Sigmoid colon (tissue), 7 donors: Measurements from ENCODE around the gene SEC14L5. TPM values are rescaled to one million over a fixed set of nuclear protein-coding genes. Genes with fewer than 3 reads are reported as not detected.
"Not testable (repeated sequence)": the region's sequence is repeated elsewhere in the genome, so short reads cannot be mapped to it uniquely, and the experiment has no call there.

Experiments used
- DNase-seq: peaks from one replicate; pipeline ENCODE4 v3.0.0-alpha.2; 2019
- H3K27ac ChIP-seq, 4 donors: fragments of 200-600 bp; sonication (generic); one replicate each; pipeline ENCODE4 v1.5.1; 2016 to 2019; ENCODE audit warnings: mild to moderate bottlenecking in 1 of 4
- H3K27me3 ChIP-seq, 3 donors: fragments of 200-600 bp; sonication (generic); one replicate each; pipeline ENCODE4 v1.5.1; 2019; ENCODE audit warnings: mild to moderate bottlenecking in 1 of 3
- H3K36me3 ChIP-seq, 4 donors: fragments of 200-600 bp; sonication (generic); one replicate each; pipeline ENCODE4 v1.5.1; 2016 to 2019
- H3K4me1 ChIP-seq, 4 donors: fragments of 200-600 bp; sonication (generic); one replicate each; pipeline ENCODE4 v1.5.1; 2017 to 2019
- H3K4me3 ChIP-seq, 4 donors: fragments of 200-600 bp; sonication (generic); one replicate each; pipeline ENCODE4 v1.5.1; 2017 to 2019; ENCODE audit warnings: mild to moderate bottlenecking in 2 of 4, moderate library complexity in 1 of 4
- H3K9me3 ChIP-seq, 4 donors: fragments of 200-600 bp in 3 of 4; sonication (generic) in 3 of 4; one replicate each; pipeline versions ENCODE4 v1.5.1 to v1.6.1; 2013 to 2019
- CTCF ChIP-seq, 4 experiments: fragments of 450-650 bp in 3 of 4; fragments of 200-600 bp in 1 of 4; IDR thresholded peaks; one replicate each; pipeline ENCODE4 v1.5.1; 2016 to 2019; ENCODE audit warnings: antibody characterized with exemption in 4 of 4, mild to moderate bottlenecking in 3 of 4, moderate library complexity in 2 of 4
- EP300 ChIP-seq, 4 donors: sonication (generic); formaldehyde crosslinking; IDR thresholded peaks; one replicate each; pipeline ENCODE4 v1.6.1; 2017; ENCODE audit warnings: antibody characterized with exemption in 4 of 4
- POLR2A ChIP-seq, 2 donors: fragments of 450-650 bp; IDR thresholded peaks; one replicate each; pipeline ENCODE4 v1.6.1; 2016; ENCODE audit warnings: antibody characterized with exemption in 2 of 2, mild to moderate bottlenecking in 2 of 2, moderate library complexity in 2 of 2
- POLR2AphosphoS5 ChIP-seq, 4 donors: sonication (generic); formaldehyde crosslinking; IDR thresholded peaks; one replicate each; pipeline ENCODE4 v1.6.1; 2017; ENCODE audit warnings: antibody characterized with exemption in 4 of 4
- WGBS, 2 donors: extraction: QIAGEN DNeasy Blood & Tissue Kit; methylation state at CpG; one replicate each; pipeline ENCODE4 v1.1.7; 2013; 5-methylcytosine and 5-hydroxymethylcytosine counted together
- intact Hi-C: fragments of 100-400 bp; cut with DNase I; formaldehyde crosslinking; loops from one replicate; pipeline ENCODE4 v1.15.1; 2023
- polyA plus RNA-seq, 3 donors: library from polyadenylated mRNA; stranded (reverse); fragments of 200-250 nt; gene quantifications; one replicate each; pipeline ENCODE4 v1.2.3, GENCODE V29; 2013
- total RNA-seq, 4 donors: library from RNA; depleted of rRNA; stranded (reverse); fragments of >200 nt; gene quantifications; one replicate each; pipeline ENCODE4 v1.1.0, GENCODE V29; 2016
- donor health status: healthy with polysubstance abuse.
- donor health status: Bipolar disorder and iron deficiency.
- donor health status: healthy.

The SEC14L5 gene
- total and polyA plus RNA-seq, 7 donors: under 0.01 to 2.5 (median 0.46) TPM

DNA sequence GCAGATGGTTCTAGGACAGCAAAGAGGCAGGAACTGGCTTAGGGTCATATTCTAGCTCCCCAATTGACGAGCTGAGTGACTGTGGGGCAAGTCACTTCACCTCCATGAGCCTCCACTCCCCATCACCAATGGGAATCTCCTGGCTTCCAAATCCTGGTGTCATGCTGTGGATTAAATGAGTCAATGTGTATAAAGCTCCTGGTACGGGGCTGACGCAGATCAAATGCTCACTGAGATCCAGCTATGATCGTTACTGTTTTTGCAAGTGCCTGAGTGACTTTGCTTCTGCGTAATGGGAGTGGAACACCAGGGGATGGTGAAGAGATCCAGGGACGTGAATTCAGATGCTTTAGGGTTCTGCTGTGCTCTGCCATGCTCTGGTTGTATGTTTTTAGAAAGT is 2.4 kb downstream of the SEC14L5 start:
- H3K27ac ChIP-seq: no peak overlapping the region
- no peak overlapping the region for H3K4me3 ChIP-seq
- intact Hi-C loops: no loop called here
- no peaks in the 10 kb centered on the region for H3K9me3 ChIP-seq
- DNase-seq: no peak
- H3K4me1 ChIP-seq: peaks cover 0 to 27% (median 18%) of the 10 kb centered on the region in 4 donors
- H3K36me3 ChIP-seq: no peaks in the 10 kb centered on the region
- WGBS, 2 donors: 75 to 86% methylated on average over 6 of the region's 6 CpGs
- no peak for TF ChIP-seq POLR2A (IDR thresholded peaks at IDR 0.05)
- no peak for TF ChIP-seq EP300 (IDR thresholded peaks at IDR 0.05)
- no peak for TF ChIP-seq CTCF (IDR thresholded peaks at IDR 0.05)
- no peak for TF ChIP-seq POLR2AphosphoS5 (IDR thresholded peaks at IDR 0.05)
- no peaks in the 10 kb centered on the region for H3K27me3 ChIP-seq

- TF ChIP-seq POLR2A (IDR thresholded peaks at IDR 0.05): no peak
- no peak for TF ChIP-seq CTCF (IDR thresholded peaks at IDR 0.05)
- TF ChIP-seq EP300 (IDR thresholded peaks at IDR 0.05): no peak
- TF ChIP-seq POLR2AphosphoS5 (IDR thresholded peaks at IDR 0.05): no peak
- WGBS, 2 donors: 59 to 82% methylated on average over 7 of the region's 7 CpGs
- H3K4me1 ChIP-seq: peaks cover 0 to 12% (median 11%) of the 10 kb centered on the region in 4 donors
- no peaks in the 10 kb centered on the region for H3K36me3 ChIP-seq
- H3K9me3 ChIP-seq: no peaks in the 10 kb centered on the region
- H3K27ac ChIP-seq: no peak overlapping the region
- no peak overlapping the region for H3K4me3 ChIP-seq
- intact Hi-C loops: no loop called here
- no peaks in the 10 kb centered on the region for H3K27me3 ChIP-seq
- DNase-seq: no peak
Measured at GRCh38 chr16:4962716-4963115, 4.6 kb downstream of the SEC14L5 start.

DNA sequence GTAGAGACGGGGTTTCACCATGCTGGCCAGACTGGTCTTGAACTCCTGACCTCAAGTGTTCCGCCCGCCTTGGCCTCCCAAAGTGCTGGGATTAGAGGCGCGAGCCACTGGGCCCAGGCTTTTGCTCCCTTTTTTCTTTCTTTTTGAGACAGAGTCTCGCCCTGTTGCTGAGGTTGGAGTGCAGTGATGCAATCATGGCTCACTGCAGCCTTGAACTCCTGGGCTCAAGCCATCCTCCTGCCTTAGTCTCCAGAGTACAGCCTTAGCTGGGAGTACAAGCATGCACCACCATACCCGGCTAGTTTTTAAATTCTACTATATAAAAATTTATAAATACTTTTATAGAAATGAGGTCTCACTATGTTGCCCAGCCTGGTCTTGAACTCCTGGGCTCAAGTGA is 5.4 kb downstream of the SEC14L5 start:
- DNase-seq, H3K4me3 ChIP-seq, intact Hi-C loops, H3K4me1 ChIP-seq, H3K27me3 ChIP-seq, H3K36me3 ChIP-seq, H3K9me3 ChIP-seq: not testable (repeated sequence)
- H3K27ac ChIP-seq: peak overlapping the region in 1 of 4 donors; percentile 13
- WGBS, 2 donors: 85 to 88% methylated on average over 7 of the region's 7 CpGs

DNA sequence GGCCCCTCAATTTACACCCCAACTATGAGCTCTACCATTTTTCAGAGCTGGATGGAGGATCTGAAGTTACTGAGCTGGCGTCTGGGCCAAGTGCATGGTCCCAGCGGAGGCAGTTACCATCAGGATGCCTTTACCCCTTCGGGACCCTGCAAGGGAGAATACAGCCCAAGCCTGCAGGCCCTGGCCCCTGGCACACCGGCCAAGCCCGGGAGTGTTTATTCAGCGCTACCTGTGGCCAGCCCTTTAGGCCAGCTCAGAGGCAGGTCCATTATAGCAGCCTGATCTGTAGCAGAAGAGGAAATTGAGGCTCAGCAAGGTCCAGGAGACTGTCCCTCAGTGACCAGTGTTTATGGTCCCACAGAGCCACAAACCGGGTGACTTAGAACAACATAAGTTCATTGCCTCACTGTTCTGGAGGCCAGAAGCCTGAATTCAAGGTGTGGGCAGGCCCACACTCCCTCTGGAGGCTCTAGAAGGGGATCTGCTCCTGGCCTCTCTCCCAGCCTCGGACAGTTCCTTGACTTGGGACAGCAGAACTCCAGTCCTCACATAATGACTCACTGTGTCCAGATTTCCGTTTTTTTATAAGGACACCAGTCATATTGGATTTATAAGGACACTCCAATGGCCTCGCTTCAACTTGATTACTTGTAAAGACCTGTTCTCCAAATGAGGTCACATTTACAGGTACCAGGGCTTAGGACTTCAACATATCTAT is 8.8 kb downstream of the SEC14L5 start:
- H3K9me3 ChIP-seq: no peaks in the 10 kb centered on the region
- TF ChIP-seq EP300 (IDR thresholded peaks at IDR 0.05) (no peak), CTCF (IDR thresholded peaks at IDR 0.05) (no peak), POLR2A (IDR thresholded peaks at IDR 0.05) (no peak), POLR2AphosphoS5 (IDR thresholded peaks at IDR 0.05) (no peak)
- H3K27ac ChIP-seq: no peak overlapping the region
- no peaks in the 10 kb centered on the region for H3K4me1 ChIP-seq
- WGBS, 2 donors: 79 to 81% methylated on average over 10 of the region's 10 CpGs
- intact Hi-C loops: no loop called here
- no peaks in the 10 kb centered on the region for H3K27me3 ChIP-seq
- H3K4me3 ChIP-seq: no peak overlapping the region
- H3K36me3 ChIP-seq: no peaks in the 10 kb centered on the region
- no peak for DNase-seq

DNA sequence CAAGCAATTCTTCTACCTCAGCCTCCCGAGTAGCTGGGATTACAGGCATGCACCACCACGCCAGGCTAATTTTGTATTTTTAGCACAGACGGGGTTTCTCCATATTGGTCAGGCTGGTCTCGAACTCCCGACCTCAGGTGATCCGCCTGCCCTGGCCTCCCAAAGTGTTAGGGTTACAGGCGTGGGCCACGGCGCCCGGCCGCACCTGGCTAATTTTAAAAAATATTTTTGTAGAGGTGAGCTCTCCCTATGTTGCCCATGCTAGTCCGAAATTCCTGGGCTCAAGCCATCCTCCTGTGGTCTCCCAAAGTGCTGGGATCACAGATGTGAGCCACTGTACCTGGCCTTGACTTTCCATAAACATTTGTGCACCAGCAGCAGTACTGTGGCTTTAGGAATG is 10.1 kb downstream of the SEC14L5 start:
- H3K36me3 ChIP-seq, H3K27ac ChIP-seq, DNase-seq, H3K4me1 ChIP-seq, H3K27me3 ChIP-seq, H3K4me3 ChIP-seq, intact Hi-C loops, H3K9me3 ChIP-seq: not testable (repeated sequence)
- WGBS, 2 donors: 90 to 95% methylated on average over 12 of the region's 12 CpGs
